LHCN-M2 (cell line): Measurements from ENCODE around the gene CEP57. TPM values are rescaled to one million over a fixed set of nuclear protein-coding genes. Genes with fewer than 3 reads are reported as not detected.
"Not testable (repeated sequence)": the region's sequence is repeated elsewhere in the genome, so short reads cannot be mapped to it uniquely, and the experiment has no call there.

Source experiments
- DNase-seq: peaks from one replicate; pipeline ENCODE4 v3.0.0-alpha.2; 2012; ENCODE audit warnings: low read depth
- total RNA-seq: library from RNA; depleted of rRNA; stranded (reverse); fragments of >200 nt; gene quantifications from 2 replicates; pipeline ENCODE4 v1.2.3, GENCODE V29; 2014

CEP57 gene
- total RNA-seq, 1 experiment from 2014 or later, result 49.7 TPM

GRCh38 chr11:95796501-95796900, 6.2 kb downstream of the CEP57 start:
- no peak for DNase-seq

GRCh38 chr11:95799546-95799945, 9.2 kb downstream of the CEP57 start:
- no peak for DNase-seq

GRCh38 chr11:95800438-95800837, 10.1 kb downstream of the CEP57 start:
- no peak for DNase-seq

- DNase-seq, result no peak
Measured at GRCh38 chr11:95802806-95803205, 12.5 kb downstream of the CEP57 start.

GRCh38 chr11:95803973-95804372, 13.7 kb downstream of the CEP57 start:
- no peak for DNase-seq

- DNase-seq, result no peak
Measured at GRCh38 chr11:95805869-95806268, 15.6 kb downstream of the CEP57 start.

GRCh38 chr11:95806464-95806863, 16.2 kb downstream of the CEP57 start:
- not testable (repeated sequence) for DNase-seq

- not testable (repeated sequence) for DNase-seq
Measured at GRCh38 chr11:95811052-95811451, 20.8 kb downstream of the CEP57 start.

GRCh38 chr11:95816037-95816436, 25.7 kb downstream of the CEP57 start:
- no peak for DNase-seq

- peak; percentile 55 for DNase-seq
Measured at GRCh38 chr11:95821640-95822039, 31.3 kb downstream of the CEP57 start.

- peak; percentile 19 for DNase-seq
Measured at GRCh38 chr11:95827696-95828095, 37.4 kb downstream of the CEP57 start.

- DNase-seq, result peak; percentile 17
Measured at GRCh38 chr11:95829580-95830259, 39.4 kb downstream of the CEP57 start.

GRCh38 chr11:95831198-95831883, 41.0 kb downstream of the CEP57 start:
- peak; percentile 80 for DNase-seq

GRCh38 chr11:95832763-95833162, 42.5 kb downstream of the CEP57 start:
- no peak for DNase-seq

- no peak for DNase-seq
Measured at GRCh38 chr11:95833378-95833777, 43.1 kb downstream of the CEP57 start.

- DNase-seq, result peak; percentile 89
Measured at GRCh38 chr11:95835351-95835750, 45.1 kb downstream of the CEP57 start.

- peak; percentile 91 for DNase-seq
Measured at GRCh38 chr11:95835768-95836488, 45.6 kb downstream of the CEP57 start.

- no peak for DNase-seq
Measured at GRCh38 chr11:95845167-95845566, 54.9 kb downstream of the CEP57 start.

GRCh38 chr11:95849087-95849825, 59.0 kb downstream of the CEP57 start:
- DNase-seq, result peak; percentile 77

GRCh38 chr11:95850137-95850536, 59.8 kb downstream of the CEP57 start:
- DNase-seq, result no peak

- DNase-seq, result no peak
Measured at GRCh38 chr11:95853138-95853537, 62.8 kb downstream of the CEP57 start.

GRCh38 chr11:95853862-95854261, 63.6 kb downstream of the CEP57 start:
- no peak for DNase-seq
